MM.1S (cell line): Measurements from ENCODE around the gene ACSL4.

Source experiments
- EZH2 ChIP-seq: fragments of 300-600 bp; sonication (generic); optimal IDR thresholded peaks from 2 replicates; pipeline ENCODE3; 2017; ENCODE audit warnings: low read depth, mild to moderate bottlenecking, antibody characterized with exemption, low read length, mixed read lengths
- EZH2phosphoT487 ChIP-seq: fragments of 300-600 bp; sonication (generic); IDR thresholded peaks from 2 replicates; pipeline ENCODE4 v1.6.1; 2018; ENCODE audit warnings: antibody characterized with exemption, low read length
- TF ChIP-seq, protein P1 (sequence below): fragments of 300-600 bp; sonication (generic); IDR thresholded peaks from 2 replicates; pipeline ENCODE4 v1.5.1; 2016; ENCODE audit warnings: antibody characterized with exemption, low read length, mixed read lengths

DNA sequence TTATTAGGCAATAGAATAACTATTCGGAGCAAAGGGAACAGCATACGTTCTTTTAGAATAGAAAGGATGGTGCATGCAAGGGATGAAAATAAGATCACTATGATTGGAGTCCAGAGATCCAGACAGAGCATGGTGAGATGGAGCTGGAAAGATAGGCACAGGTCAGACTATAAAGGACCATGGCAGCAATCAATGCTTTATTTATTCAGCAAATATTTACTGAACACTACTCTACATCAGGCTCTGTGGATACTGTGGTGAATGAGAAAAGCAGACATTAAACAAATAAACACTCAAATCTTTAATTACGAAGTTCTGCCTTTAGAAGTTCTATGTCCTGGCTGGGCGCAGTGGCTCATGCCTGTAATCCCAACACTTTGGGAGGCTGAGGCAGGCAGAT, 44.7 kb upstream of the ACSL4 start:
- TF ChIP-seq, protein P1, sequence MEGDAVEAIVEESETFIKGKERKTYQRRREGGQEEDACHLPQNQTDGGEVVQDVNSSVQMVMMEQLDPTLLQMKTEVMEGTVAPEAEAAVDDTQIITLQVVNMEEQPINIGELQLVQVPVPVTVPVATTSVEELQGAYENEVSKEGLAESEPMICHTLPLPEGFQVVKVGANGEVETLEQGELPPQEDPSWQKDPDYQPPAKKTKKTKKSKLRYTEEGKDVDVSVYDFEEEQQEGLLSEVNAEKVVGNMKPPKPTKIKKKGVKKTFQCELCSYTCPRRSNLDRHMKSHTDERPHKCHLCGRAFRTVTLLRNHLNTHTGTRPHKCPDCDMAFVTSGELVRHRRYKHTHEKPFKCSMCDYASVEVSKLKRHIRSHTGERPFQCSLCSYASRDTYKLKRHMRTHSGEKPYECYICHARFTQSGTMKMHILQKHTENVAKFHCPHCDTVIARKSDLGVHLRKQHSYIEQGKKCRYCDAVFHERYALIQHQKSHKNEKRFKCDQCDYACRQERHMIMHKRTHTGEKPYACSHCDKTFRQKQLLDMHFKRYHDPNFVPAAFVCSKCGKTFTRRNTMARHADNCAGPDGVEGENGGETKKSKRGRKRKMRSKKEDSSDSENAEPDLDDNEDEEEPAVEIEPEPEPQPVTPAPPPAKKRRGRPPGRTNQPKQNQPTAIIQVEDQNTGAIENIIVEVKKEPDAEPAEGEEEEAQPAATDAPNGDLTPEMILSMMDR, result no peak
- TF ChIP-seq EZH2, result no peak
- no peak for TF ChIP-seq EZH2phosphoT487
